Activated CD4-positive, alpha-beta T cell treated with anti-CD3 and anti-CD28 coated beads for 4 hours (primary cell): ENCODE measurements around the gene AICDA.
"Not testable (repeated sequence)": the region's sequence is repeated elsewhere in the genome, so short reads cannot be mapped to it uniquely, and the experiment has no call there.

ENCODE experiments used
- DNase-seq, 2 donors: peaks; one replicate each; pipeline ENCODE4 v3.0.0-alpha.2; 2020

Gene AICDA

DNA sequence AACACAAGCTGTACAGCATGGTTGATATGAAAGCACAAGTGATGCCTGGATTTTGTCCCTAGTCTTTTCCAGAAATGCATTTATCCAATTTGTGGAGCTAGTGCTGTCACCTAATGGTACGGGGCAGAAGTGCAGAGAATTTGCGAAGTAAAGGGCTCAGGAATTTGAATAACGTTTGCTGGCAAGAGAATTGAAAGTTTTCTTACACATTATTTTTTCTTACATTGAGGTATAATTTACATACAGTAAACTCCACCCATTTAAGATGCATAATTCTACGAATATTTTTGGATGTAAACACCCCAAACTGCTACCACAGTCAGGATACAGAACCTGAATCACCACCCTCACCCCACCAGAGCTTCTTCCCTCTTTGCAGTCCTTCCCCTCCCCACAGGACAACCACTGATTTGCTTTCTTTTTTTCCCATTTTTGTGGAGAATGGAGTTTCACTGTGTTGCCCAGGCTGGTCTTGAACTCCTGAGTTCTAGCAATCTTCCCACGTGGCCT, 3.5 kb downstream of the AICDA start:
- no peak for DNase-seq

GRCh38 chr12:8606890-8607289, 5.8 kb downstream of the AICDA start:
- no peak for DNase-seq

GRCh38 chr12:8605057-8605456, 7.6 kb downstream of the AICDA start:
- DNase-seq: no peak

DNA sequence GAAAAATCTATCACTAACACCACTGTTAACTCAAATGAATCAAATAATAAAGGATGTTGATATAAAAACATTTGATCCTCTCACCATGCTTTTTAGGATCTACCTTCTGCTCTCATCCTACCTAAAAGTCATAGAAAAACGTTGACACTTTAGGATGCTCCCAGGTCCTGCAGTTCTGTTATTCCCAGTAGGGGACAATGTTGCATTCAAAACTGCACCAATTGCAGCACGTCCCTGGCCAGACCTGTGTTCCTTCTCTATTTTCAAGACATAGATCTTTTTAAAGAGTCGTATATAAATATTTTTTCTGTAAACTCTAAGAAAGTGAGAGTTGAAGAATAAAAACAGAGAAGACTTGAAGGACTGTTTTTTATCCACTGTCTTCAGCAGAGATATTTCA, 8.8 kb downstream of the AICDA start:
- DNase-seq: no peak

- DNase-seq: no peak
These were observed 9.4 kb downstream of the AICDA start for GRCh38 chr12:8603286-8603685.

DNA sequence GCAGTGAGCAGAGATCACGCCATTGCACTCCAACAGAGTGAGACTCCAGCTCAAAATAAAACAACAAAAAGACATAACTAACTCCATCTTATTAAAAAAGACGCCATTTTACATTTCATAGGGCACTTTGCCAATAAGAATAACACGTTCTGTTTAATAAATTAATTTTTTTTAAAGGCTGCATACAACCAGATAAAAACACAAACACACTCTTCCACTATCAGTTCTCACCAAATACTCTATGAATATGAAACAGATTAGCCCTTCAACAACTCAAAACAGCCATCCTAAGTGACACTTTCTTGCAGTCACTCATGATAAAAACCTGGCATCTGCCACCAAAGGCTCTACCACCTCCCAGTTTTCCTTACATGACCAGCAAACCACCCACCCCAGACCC, 16.1 kb downstream of the AICDA start:
- no peak for DNase-seq

DNA sequence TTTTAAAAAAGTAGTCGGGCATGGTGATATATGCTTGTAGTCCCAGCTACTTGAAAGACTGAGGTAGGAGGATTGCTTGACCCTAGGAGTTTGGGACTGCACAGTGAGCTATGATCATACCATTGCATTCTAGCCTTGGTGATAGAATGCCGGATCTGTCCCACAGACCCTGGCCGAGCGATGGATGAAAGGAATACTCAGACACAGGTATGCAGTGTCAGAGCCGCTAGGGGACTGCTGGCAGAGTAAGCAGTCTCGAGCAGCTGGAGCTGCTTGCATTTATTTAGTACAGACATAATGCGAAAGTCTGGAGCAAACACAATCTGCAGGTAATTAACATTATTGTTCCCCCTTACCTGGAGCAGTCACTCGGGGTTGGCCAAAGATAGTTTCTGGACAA, 18.6 kb downstream of the AICDA start:
- DNase-seq: no peak

DNA sequence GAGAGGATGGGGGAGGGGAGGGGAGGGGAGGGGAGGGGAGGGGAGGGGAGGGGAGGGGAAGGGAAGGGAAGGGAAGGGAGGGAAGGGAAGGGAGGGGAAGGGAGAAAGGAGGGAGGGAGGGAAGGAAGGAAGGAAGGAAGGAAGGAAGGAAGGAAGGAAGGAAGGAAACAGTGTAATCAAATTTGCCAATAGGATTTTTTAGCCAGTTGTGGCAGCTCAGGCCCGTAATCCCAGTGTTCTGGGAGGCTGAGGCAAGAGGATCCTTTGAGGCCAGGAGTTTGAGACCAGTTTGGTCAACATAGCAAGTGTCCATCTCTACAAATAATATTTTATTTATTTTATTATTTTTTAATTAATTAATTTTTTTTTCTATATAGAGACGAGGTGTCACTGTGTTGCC, 19.4 kb downstream of the AICDA start:
- DNase-seq: no peak

DNA sequence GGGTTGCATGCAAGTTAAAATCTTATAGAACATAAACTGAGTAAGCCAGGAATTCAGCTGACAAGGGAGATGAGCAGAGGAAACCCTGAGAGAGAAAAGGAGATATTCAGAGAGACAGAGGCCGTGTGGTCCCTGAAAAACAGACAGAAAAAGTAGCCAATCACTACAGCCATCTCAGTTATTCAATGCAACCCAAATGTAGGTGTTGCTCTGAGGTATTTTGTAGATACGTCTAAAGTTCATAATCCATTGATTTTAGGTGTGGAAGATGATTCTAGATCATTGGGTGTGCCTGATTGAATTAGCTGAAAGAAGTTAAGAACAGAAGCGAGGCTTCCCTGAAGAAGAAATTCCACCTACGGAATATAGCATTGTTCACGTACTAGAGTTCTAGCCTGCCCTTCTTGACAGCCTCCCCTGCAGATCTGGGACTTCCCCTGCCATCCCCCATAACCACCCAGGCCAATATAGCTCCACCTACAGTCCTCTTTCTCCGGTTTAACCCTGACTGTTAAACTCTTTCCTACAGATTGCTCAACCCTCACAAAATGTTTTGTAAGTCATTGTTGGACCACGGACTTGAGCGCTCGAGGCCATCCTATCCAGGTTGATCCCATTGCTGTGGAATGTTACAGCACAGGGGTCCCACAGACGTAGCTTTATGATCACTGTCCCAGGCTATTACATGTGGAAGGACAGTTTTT, 21.7 kb downstream of the AICDA start:
- no peak for DNase-seq

- DNase-seq: no peak
These were observed 23.0 kb downstream of the AICDA start for GRCh38 chr12:8589679-8590078.

DNA sequence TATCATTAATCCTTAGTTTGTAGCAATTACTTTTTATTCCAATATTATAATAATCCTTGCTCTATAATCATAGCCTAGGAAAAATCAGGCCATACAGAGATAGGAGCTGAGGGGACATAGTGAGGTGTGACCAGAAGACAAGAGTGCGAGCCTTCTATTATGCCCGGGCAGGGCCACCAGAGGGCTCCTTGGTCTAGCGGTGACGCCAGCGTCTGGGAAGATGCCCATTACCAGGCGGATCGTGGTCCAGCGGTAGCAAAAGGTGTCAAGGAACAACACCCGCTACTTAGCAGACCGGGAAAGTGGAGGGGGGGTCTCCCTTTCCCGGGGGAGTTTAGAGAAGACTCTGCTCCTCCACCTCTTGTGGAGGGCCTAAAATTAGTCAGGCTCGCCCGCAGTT, 28.2 kb downstream of the AICDA start:
- not testable (repeated sequence) for DNase-seq

GRCh38 chr12:8584004-8584403, 28.7 kb downstream of the AICDA start:
- DNase-seq: no peak

- DNase-seq: no peak
These were observed 31.4 kb downstream of the AICDA start for GRCh38 chr12:8581098-8581784.

DNA sequence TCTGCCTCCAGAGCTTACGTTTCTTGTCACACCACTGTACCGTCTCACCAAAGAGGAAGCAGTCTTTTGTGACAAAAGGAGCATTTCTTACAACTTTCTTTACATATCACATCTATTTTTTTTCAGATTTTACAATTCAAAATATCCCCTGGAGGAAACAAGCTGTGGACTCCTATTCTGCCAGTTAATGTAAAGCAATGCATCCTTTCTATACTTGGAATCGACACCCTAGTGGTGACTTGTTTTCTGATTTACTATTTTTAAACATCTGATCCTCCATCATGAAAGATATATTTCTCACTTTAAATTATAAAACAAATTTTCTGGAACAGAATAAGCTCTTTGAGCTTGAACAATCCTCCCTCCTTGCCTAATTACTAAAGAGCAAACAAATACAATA, 34.8 kb downstream of the AICDA start:
- no peak for DNase-seq

DNA sequence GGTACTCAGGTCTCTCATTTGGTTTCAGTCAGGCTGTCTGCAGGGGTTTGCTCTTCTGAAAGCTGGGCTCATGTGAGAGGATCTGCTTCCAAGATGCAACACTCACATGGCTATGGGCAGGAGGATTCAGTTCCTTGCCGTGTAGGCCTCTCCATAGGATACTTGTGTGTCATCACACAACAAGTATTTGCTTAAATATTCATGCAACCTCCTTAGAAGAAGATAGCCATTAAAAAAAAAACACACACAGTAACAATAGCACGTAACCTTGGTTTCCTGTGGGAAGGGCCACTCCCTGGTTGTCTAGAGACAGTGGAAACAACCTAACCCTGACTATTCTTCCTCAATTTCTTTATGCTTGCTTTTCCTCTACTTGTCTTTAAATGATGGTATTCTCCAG, 40.2 kb downstream of the AICDA start:
- no peak for DNase-seq

GRCh38 chr12:8566525-8566924, 46.1 kb downstream of the AICDA start:
- no peak for DNase-seq

DNA sequence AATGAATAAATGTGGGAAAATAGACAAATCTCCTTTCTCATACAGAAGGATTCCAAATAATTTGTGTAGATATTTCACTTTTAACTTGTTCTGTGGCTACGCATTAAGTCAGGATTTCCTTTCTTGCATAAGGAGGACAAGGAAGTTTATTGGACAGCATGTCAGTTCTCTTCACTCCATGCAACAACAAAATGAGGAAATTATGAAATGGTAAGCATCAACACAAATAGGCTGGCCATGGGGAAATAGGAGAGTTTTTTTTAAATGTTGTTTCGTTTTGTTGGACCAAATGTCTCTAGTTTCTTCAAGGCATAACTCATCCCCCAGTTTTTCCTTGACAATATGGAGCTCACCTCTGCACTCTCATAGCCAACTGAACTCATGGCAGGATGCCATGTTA, 46.6 kb downstream of the AICDA start:
- not testable (repeated sequence) for DNase-seq

GRCh38 chr12:8564656-8565055, 48.0 kb downstream of the AICDA start:
- DNase-seq: no peak

- no peak for DNase-seq
These were observed 49.3 kb downstream of the AICDA start for GRCh38 chr12:8563356-8563755.

- no peak for DNase-seq
These were observed 50.3 kb downstream of the AICDA start for GRCh38 chr12:8562310-8562709.

DNA sequence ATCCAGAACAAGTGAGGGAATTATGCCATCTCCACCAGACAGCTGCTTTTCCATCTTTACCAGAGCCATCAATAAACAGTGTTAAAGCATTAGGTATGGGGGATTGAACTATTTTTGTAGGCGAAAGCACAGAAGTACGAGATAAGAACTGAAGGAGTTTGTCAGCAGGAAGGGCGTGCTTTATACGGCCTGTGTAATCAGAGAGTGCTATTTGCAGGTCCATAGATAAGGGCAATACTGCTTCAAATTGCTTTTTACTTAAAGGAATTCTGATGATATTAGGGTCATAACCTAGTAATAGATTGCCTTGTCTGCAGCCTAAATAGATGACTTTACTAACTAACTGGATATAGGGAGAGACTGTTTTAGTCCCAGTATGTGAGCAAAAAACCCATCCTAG, 51.6 kb downstream of the AICDA start:
- no peak for DNase-seq

- no peak for DNase-seq
These were observed 53.0 kb downstream of the AICDA start for GRCh38 chr12:8559676-8560075.

- DNase-seq: no peak
These were observed 56.0 kb downstream of the AICDA start for GRCh38 chr12:8556531-8557097.

DNA sequence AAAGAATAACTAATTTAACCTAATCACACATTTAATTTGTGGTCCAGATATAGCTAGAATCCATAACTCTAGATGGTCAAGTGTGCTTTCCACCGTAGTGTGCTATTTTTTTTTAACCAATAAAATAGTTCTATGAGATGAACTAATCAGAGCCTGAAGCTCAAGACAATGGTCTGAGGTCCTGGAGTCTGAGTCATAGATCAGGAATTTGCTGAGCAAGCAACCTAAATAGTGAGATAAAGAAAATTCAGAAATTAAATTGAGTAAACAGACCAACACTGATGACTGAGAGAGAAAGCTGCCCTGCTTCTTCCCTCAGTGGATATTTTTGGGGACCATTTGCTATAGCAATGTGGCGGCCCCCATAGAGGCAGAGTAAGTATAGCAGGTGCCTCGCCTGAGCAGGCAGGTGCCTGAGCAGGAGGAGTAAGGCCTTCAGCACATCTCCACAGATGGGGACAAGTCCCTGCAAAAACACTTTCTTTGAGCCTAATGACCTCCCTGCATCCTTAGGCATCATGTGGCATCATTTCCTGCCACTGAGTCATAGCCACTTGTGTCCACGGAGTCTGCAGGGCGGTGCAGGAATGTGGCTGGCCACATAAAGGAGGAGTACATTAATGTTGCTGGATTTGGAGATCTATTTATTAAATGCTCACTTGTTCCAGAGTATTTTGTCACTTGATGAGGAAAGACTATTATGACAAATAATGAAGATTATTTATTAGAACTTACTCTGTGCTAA, 58.0 kb downstream of the AICDA start:
- DNase-seq: no peak
